Bone marrow (tissue), 2 donors: Measurements from ENCODE around the gene AUH.
A peak's percentile ranks its signal among the peaks of the same experiment; 100 is the strongest.
"Not testable (repeated sequence)": the region's sequence is repeated elsewhere in the genome, so short reads cannot be mapped to it uniquely, and the experiment has no call there.

Source experiments
- DNase-seq, 2 donors: peaks; one replicate each; lab custom pipeline; 2025; lab: John Stamatoyannopoulos, UW

The AUH gene, protein sequence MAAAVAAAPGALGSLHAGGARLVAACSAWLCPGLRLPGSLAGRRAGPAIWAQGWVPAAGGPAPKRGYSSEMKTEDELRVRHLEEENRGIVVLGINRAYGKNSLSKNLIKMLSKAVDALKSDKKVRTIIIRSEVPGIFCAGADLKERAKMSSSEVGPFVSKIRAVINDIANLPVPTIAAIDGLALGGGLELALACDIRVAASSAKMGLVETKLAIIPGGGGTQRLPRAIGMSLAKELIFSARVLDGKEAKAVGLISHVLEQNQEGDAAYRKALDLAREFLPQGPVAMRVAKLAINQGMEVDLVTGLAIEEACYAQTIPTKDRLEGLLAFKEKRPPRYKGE

GRCh38 chr9:91361291-91362050 lies at the start of gene AUH:
Gene AUH, minus strand, starts transcription at chr9:91361918. Its CDS starts 29 bp downstream, at chr9:91361889.
- peak; percentile 27 to 57 for DNase-seq

DNA sequence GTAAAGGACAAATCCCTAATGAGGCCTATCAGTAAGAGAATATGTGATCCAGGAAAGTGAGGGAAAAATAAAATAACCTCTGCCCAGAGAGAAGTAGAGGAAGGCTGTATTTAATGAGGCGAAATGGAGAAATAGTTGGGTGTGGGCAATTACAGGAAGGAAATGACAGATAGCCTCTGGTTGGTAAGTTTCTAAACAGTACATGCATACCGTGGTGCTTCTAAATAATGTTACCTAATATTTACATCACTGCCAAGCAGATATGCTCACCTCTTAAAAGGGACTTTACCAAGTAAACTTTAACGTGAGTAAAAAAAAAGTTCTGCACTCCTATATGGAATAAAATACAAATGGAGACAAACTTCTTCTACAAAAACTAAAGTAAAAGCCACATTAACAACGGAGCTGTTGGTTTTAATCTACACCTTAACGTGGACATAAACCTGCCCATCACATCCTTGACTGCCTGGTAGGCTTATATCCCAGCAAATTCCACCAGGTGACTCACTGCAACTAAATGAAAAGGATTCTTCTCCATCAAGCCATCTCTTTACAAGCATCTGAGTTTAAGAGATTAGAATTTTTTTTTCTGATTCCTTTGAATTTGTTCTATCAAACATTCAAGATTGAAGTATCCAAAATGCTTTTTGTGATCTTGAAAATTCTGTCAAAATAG lies 49.5 kb upstream of the AUH start:
- no peak for DNase-seq

DNA sequence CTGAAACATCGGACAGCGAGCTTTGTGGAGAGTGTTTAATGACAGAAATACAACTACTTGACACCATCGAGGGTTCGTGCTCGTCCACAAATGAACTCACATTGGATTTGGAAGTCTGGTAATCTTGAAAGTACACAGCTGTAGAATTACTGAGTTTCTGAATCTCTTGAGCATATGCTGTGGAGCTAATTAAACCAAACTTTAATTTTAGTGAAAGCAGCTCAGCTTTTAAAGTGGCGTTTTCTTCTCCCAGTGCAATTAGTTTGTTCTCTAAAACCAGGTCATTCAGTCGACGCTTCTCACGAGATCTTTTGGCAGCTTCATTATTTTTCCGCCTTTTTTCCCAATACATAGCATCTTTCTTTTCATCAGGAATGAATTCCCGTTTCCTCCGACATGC lies 48.4 kb upstream of the AUH start:
- no peak for DNase-seq

DNA sequence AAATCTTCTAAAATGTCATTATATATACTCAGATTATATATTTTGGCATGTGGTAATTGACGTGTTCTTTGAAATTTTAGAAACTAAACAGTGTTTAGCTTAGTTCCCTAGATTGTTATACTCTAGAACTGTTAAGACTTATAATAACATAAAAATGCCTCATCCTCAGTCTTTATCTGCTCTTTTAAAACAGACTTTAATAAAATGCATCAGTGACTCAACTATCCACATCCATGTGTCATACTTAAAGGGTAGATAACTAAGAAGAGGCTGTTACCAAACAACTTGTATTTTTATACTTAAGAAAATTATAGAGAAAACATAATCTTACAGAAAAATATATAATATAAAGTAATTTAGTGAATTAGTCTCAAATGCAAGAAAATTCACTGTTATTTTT lies 46.8 kb upstream of the AUH start:
- no peak for DNase-seq

DNA sequence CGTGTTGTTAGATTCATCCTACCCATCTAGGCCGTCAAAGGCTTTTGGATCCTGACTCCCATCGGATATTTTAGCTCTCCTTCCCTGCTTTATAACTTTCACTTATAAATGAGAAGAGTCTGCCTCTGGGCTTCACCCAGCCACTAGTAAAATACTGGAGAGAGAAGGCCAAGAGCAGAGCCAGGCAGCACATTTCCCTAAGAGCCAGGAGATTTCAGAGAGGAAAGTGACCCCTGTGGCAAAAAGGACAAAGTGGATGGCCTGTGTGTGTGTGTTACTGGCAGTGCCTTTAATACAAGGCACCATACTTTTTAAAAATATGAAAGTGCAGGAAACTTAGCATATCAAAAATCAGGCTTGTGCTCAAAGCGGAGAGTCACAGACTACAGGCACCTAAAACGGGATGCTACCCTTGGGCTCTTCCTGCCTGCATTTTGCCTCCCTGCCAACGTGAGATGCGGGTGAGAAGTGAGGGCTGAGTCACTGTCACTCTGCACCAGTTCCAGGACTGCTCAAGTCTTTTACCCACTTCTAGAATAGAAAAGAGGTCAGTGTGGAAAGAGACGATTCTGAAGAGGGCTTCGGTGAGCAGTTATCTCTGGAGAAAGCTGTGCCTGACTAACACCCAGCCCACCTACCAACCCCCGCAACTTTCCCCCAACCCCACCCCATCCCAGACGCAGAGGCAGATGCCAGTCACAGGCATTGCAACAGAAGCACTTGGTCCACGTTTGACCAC lies 46.0 kb upstream of the AUH start:
- no peak for DNase-seq

DNA sequence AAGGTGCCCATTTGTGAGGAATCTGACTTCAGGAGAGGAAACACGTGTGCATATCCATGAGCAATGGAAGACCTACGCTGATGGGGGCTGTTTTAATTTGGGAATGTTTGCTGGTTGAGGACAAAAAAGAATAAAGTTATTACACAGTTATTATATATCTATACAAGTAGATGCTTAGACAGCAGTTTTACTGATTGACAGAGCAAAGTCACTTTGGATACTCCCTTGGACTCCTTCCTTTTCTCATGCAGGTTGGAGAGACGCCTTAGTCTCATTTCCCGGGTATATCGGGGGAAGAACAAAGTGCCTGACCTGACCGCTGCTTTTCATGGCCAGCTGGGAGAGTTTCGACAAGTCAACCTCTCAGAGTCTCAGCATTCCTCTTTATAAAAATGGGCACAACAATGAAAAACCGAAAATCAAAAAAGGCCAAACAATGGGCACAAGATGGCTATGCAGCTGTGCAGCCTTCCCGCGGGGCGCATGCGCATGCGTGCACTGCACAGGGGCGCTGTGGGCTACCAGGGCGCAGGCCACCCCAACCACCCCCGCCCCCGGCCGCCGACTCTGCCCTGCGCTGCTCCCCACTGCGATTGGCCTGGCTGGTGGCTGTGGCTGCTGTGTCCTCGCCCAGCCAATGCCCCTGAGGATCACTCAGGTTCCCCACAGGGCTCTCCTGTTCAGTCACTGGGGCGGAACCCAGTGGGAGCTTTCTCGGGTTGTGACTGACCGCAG lies 43.8 kb upstream of the AUH start:
- DNase-seq = no peak

DNA sequence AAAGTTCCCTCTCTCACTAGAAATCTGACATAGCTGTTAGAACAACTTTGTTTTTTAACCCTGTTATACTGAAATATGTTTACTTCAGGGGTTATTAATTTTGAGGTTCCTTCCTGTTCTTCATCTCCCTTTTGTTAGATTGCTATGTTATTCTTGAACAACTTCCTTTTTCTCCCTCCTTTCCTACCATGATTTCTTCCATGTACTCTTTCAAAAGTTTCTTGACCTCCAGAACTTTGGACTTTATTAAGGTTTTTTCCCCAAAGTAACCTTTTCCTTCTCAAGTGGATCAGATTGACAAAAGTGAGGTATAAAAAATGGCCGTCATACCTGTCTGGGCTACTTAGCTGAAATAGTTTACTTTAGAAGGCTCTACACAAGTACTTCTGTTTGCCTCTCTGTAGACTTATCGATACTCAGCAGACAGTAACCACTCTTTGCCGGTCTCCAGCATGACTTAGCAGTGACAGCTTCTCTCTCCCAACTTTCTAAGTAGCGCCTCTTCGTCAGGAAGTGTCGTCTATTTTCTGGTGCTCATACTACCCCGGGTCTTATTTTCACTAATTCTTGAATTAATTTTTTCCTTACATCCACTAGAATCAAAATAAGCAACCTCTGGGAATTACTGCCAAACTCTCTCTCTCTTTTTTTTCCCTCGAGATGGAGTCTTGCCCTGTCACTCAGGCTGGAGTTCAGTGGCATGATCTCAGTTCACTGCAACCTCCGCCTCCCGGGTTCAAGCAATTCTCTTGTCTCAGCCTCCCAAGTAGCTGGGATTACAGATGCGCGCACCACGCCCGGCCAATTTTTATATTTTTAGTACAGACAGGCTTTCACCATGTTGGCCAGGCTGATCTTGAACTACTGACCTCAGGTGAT lies 42.2 kb upstream of the AUH start:
- no peak for DNase-seq

- DNase-seq = no peak
Measured at GRCh38 chr9:91398926-91399325, 37.2 kb upstream of the AUH start.

- DNase-seq = no peak
Measured at GRCh38 chr9:91395553-91396471, 34.1 kb upstream of the AUH start.

DNA sequence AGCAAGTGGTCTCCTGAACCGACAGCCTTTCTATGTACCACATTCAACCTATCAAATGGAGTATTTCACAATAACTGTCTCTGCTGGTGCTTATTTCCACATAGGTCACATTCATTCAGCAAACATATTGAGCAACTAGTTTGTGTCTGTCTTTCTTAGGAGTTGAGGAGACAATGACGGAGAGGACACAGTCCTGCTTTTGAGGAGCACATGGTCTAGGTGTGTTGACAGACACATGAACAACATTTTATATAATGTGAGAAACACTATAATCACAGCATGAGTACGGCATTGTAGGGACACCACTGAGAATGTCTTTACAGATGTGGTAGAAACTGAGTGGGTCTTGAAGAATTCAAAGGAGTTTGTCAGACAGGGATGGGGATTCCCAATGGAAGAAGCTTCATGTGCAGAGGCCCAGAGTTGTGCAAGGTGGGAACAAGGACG lies 33.4 kb upstream of the AUH start:
- no peak for DNase-seq

DNA sequence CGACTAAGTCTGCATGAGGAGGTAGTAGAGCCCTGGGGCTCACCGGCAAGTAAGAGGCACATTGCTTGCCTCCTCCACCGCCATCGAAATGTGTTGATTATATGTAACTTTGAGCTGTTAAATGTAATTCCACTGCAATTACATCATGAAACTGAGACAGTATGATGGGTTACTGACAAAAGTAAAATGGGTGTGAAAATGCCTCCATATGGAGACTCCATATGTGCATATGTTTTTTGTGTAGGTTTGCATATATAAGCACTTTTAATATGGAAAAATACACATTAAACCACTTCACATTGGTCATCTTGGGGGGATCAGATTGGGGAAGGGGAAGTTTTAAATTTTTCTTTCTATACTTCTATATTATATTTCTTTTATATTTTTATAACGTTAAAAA lies 32.1 kb upstream of the AUH start:
- DNase-seq = no peak

DNA sequence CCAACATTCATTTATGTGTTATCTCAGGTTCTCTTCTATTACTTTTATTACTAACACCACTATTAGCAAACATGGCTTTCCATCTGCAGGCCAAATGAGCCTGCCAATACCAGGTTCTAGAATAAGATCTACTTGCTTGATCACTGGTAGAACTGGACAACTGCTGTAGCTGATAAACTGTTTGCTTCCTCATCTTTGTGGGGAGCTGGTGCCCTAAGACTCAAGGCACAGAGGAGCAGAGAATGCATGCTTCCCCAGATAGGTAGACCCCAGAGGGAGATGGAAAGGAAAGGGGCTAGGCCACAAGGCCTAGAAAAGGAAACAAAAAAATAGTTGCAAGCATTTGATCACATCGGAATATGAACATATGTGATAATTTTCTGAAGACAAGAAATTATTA lies 30.7 kb upstream of the AUH start:
- DNase-seq = no peak

DNA sequence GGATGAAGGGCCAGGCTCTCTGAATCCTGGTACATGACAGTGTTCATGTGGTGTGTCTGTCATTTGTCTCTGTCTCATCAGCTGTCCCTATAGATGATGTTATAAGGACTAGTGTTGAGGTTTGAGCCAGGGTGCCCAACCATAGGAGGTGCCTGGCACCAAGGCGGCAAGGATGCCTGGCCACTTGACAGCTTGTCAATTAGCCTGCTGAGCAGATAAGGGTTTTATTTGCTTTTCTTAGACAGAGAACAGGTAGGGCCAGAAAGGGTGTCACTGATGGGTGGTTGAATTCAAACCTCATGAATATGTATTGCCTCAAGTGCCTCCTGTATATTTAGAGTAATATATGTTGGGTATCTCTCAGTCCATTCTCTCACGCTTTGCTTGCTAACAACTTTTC lies 30.1 kb upstream of the AUH start:
- DNase-seq = no peak

DNA sequence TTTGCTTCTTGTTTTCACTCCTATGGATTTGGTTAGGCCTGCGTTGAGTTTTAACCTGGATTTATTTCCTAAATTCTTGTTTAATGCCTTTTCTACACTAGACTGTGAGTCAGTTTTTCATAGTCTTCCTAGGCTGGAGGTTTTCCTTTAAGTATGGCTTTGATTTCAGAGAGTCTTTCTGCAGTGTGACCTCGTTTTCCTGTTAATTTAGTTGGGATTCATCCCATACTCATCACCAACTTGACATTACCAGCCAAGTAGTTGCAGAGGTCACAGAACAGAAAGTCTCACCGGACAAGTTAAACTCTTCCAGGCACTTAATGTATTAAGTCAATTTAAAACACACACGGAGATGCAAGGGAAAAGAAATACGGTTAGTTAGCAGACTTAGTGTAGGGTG lies 29.7 kb upstream of the AUH start:
- no peak for DNase-seq

DNA sequence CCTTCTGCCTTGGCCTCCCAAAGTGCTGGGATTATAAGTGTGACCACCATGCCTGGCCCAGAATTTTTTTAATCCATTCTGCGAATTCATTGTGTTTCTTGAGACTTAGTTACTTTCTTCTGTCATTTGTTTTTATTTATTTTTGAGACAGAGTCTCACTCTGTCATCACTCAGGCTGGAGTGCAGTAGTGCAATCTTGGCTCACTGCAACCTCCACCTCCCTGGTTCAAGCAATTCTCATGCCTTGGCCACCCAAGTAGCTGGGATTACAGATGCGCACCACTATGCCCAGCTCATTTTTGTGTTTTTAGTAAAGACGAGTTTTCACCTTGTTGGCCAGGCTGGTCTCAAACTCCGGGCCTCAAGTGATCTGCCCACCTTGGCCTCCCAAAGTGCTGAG lies 28.0 kb upstream of the AUH start:
- DNase-seq = not testable (repeated sequence)

DNA sequence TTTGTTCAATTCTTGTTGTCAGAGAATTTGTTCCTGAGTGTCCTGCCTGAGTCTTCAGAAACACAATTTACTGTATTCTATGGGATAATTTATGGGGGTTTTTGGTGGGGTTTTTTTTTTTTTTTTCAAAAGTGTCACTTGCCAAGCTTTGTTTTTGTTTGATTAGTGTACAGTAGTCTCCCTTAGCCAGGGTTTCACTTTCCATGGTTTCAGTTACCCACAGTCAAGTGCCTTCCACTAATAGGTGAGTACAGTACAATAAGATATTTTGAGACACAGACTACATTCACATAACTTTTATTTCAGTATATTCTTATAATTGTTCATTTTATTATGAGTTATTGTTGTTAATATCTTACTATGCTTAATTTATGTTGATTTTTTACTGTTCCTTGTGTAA lies 25.0 kb upstream of the AUH start:
- no peak for DNase-seq

DNA sequence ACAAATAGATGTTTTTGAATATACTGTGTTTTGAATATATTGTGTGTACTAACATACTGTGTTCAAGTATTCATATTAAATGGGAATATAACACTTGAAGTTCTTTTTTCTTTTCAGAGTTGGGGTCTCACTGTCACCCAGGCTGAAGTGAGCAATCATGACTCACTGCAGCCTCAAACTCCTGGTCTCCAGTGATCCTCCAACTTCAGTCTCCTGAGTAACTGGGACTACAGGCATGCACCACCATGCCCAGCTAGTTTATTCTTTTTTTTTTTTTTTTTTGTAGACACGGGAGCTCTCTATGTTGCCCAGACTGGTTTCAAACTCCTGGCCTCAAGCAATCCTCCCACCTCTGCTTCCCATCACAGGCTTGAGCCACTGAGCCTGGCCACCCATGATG lies 23.2 kb upstream of the AUH start:
- DNase-seq = no peak

- DNase-seq = no peak
Measured at GRCh38 chr9:91383577-91383976, 21.9 kb upstream of the AUH start.

DNA sequence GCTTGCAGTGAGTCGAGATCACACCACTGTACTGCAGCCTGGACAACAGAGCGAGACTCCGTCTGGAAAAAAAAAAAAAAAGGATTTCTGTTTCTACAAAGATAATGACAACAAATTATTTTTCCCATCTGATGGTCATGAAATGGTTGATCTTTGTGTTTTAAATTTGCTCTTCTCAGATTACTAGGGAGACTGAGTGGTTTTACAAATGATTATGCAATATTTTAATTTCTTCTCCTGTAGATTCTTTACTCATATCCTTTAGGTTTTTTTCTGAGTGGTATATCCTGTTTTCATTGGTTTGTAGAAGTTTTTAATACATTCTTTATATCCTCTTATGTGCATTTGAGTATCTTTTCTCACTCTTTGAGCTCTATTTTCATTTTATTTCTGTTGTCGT lies 20.6 kb upstream of the AUH start:
- DNase-seq = no peak

- no peak for DNase-seq
Measured at GRCh38 chr9:91379426-91379825, 17.7 kb upstream of the AUH start.
